ENCODE results near the gene CXCL10.
"Not testable (repeated sequence)": the region's sequence is repeated elsewhere in the genome, so short reads cannot be mapped to it uniquely, and the experiment has no call there.

CXCL10 gene

GRCh38 chr4:76024065-76024464 is 768 bp upstream of the CXCL10 start:
- no peak for DNase-seq

GRCh38 chr4:76022677-76023076 is 620 bp downstream of the CXCL10 start:
- DNase-seq: no peak

GRCh38 chr4:76022031-76022430 is 1.3 kb downstream of the CXCL10 start:
- DNase-seq: no peak

GRCh38 chr4:76017056-76017686 is 6.1 kb downstream of the CXCL10 start:
- DNase-seq: no peak

GRCh38 chr4:76016393-76016792 is 6.9 kb downstream of the CXCL10 start:
- peak; percentile 5 for DNase-seq

DNA sequence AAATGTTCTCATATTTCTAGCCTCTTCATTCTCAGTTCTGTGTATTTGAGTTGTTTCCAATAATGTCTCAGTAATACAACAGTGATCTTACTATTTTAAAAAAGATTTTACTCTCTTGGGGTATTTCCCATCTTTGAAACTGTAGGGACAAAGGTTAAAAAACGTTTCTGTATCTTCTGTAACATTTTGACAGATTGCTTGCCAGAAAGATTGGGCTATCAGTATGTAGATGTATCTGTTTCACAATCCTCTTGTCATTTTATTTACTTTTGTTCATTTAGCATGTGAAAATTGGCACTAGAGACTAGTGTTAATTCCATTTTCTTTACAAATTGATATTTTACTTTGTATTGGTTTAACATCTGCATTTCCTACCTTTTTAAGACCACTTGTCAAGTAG is 9.8 kb downstream of the CXCL10 start:
- no peak for DNase-seq

DNA sequence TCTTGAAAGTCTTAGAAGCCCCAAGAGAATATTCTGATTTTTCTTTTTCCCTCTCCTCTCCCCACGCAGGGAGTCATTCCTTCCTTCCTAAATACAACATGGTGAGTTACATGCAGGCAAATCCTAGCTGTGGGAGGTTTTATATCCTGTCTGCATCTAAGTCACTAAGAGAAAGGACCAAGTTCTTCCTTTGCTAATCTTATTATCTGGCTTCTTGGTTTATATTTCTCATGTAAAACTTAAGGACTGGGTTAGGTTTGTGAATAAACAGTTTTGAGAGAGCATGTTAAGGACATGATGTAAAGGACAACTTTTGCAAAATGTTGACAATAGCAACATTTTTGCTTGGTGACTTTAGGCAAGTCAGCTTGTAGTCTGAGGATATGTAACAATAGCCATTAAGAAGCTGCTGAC is 10.9 kb downstream of the CXCL10 start:
- no peak for DNase-seq

DNA sequence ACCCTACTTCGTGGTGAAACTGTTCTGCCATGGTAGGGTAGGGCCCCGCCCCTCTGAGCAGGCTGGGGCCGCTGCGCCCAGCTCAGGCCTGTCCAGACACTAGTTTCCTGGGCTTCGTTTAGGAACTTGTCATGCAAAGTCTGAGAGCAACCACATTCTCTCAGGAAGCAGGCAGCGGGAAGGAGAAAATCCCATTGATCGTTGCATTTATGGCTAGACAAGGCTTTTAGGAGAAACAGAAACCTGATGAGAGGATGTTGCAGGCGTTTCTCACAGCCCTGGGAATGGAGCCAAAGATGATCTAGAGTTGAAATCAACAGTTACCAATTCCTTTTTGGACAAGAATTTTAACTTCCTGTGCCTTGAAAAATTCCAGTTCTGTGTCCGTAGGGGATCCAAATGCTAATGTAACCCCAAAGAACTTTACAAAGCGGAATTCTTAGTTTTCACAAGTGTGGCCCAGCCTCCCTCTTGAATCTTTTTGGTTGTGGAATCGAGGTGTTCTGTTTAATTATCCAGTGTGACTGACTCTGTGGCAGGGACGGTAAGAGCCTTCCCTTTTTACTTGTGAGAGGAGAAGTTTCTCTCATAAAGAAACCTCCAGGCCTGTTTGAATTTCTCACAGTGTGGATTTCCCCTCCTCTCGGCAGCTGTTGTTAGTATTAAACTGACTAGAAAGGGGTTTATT is 11.5 kb downstream of the CXCL10 start:
- DNase-seq: no peak

- DNase-seq: no peak
These were observed 12.2 kb downstream of the CXCL10 start for GRCh38 chr4:76011018-76011670.

DNA sequence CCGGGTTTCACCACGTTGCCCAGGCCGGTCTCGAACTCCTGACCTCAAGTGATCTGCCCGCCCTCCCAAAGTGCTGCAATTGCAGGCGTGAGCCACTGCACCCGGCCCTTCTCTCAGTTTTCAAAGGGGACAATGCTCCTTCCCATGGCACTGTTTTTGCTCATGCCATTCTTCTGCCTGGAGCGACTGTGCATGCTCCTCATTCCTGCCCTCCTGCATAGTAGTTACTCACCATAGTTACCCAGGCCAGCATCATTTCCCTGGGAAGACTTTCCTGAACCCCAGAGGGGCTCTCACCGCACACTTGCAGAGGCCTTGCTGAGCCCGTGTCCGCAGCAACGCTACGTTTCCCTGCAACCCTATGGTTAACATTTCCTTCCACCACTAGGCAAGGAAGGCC is 12.7 kb downstream of the CXCL10 start:
- no peak for DNase-seq

DNA sequence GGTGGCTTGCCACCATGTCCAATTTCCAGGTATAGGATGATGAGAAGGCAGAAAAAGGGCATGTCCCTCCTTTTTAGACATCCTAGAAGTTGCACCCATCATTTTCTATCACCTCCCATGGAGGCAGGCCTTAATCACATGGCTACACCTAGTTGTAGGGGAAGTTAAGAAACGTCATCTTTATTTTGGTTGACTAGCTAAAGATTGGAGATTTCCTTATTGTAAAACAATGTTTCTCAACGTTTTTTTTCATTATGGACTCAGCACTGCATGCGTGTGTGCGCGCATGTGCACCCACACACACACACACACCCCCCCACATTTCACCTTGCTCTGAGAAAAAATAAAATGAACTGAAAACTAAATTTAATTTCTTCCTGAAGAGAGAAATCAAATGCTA is 14.0 kb downstream of the CXCL10 start:
- no peak for DNase-seq

GRCh38 chr4:76007089-76007862 is 16.0 kb downstream of the CXCL10 start, which contains the start of gene CXCL9:
TSS of gene CXCL9 (minus strand) at chr4:76007509. CDS start at chr4:76007449, 60 bp downstream.
- no peak for DNase-seq

- DNase-seq: no peak
These were observed 19.7 kb downstream of the CXCL10 start for GRCh38 chr4:76003620-76004019.

- no peak for DNase-seq
These were observed 20.3 kb downstream of the CXCL10 start for GRCh38 chr4:76003035-76003434.

DNA sequence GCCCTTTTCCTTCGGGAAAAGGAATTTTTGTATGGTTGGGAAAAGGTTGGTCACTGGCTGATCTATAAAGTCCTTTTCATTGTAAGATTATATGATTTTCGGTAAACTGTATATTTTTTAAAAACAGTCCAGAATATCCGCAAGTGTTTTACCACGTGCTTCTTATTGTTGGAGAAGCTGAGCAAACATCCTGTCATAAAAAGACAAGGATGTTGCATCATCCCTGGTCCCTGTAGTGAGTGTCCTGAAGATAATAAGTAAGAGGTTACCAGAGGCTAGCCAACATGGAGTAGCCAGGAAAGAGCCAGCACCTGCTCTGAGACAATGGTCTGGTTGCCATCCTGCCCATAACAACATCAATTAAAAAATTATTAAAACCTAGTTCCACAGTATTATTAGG is 21.1 kb downstream of the CXCL10 start:
- DNase-seq: no peak

DNA sequence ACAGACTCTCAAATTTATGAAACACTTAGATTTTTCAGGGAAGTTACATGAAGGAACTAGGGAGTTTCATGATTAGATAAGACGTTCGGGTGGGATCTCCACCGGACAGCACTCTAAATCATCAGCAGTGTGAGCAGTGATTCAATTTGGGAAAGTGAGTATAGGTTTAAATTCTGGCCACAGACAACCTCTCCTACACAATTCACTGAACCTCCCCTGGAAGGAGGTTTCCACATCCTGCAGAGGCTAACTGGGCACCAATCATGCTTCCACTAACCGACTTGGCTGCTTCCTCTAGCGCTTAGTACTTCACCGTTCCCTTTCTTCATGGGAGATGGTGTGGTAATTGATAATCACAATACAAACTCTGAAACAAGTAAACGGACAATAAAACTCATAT is 21.6 kb downstream of the CXCL10 start:
- no peak for DNase-seq

- no peak for DNase-seq
These were observed 23.0 kb downstream of the CXCL10 start for GRCh38 chr4:76000279-76000678.

DNA sequence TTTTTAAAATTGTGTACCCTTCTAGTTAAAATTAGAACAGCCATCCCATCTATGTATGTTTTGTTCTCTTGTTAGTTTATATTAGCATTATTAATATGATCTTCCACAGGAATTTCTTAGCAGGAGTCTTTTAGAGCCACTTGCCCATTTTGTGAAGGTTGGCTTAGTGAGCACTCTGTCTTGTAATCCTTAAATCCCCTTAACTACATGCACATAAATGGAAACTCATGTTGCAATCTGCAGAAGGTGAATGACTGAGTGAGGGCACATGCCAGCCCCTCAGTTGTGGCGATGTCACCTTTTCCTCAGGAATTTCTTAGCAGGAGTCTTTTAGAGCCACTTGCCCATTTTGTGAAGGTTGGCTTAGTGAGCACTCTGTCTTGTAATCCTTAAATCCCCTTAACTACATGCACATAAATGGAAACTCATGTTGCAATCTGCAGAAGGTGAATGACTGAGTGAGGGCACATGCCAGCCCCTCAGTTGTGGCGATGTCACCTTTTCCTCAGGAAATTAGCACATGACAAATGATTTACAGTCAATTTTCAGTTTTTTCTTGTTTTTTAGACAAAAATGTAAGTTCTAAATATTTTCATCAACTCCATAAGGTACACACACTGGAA is 24.7 kb downstream of the CXCL10 start:
- not testable (repeated sequence) for DNase-seq

DNA sequence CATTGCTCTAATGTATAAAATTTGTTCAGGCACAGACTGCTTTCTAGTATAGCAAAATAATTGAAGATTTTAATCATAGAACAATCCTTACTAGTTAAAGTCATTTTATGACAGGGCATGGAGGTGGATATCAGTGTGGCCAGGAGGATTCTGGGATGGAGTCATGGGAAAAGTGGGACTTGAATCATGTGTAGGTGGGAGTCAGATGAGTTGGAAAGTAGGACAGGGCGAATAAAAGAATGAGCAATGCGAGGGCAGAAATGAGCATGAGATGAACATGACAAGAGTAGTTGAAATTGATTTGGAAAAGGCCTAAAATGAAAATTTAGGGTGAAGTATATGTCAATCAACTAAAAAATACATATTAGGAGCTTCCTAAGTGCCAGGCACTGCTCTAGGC is 25.4 kb downstream of the CXCL10 start:
- DNase-seq: no peak

GRCh38 chr4:75997081-75997480 is 26.2 kb downstream of the CXCL10 start:
- no peak for DNase-seq

DNA sequence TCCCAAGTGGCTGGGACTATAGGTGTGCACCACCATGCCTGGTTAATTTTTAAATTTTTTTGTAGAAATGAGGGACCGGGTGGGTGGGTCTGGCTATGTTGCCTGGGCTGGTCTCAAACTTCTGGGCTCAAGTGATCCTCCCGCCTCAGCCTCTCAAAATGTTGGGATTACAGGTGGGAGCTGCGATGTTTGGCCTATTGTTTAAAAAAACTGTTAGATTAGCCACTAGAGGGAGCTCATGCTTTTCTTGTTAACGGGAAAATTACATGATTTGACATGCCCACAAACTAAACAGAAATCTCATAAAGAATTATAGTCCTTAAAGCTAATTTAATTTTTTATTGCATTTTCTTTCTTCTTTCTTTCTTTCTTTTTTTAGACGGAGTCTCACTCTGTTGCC is 27.6 kb downstream of the CXCL10 start:
- DNase-seq: peak; percentile 48

DNA sequence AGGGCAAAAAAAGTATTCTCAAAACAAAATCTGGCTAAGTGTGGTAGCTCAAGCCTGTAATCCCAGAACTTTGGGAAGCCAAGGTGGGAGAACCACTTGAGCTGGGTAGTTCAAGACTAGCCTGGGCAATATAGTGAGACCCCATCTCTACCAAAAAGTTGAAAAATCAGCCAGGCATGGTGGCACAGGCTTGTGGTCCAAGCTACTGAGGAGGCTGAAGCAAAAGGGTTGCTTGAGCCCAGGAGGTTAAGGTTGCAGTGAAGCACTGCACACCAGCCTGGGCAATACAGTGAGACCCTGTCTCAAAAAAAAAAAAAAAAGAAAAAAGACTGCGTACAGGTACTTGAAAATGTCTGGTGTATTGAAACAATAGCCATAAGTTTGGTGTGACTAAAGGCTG is 30.8 kb downstream of the CXCL10 start:
- DNase-seq: no peak

Measured in NCI-H1694 treated with DMSO at 0.1 percent for 48 hours (cell line).